Measurements from ENCODE around the gene FKBP11. TPM values are rescaled to one million over a fixed set of nuclear protein-coding genes. Genes with fewer than 3 reads are reported as not detected.

The FKBP11 gene
- total and polyA plus RNA-seq, 2 of the 13 experiments (the other 11 are each of a cell fraction or from before 2014, with no cell fraction given): 15.5 to 19.4 TPM

DNA sequence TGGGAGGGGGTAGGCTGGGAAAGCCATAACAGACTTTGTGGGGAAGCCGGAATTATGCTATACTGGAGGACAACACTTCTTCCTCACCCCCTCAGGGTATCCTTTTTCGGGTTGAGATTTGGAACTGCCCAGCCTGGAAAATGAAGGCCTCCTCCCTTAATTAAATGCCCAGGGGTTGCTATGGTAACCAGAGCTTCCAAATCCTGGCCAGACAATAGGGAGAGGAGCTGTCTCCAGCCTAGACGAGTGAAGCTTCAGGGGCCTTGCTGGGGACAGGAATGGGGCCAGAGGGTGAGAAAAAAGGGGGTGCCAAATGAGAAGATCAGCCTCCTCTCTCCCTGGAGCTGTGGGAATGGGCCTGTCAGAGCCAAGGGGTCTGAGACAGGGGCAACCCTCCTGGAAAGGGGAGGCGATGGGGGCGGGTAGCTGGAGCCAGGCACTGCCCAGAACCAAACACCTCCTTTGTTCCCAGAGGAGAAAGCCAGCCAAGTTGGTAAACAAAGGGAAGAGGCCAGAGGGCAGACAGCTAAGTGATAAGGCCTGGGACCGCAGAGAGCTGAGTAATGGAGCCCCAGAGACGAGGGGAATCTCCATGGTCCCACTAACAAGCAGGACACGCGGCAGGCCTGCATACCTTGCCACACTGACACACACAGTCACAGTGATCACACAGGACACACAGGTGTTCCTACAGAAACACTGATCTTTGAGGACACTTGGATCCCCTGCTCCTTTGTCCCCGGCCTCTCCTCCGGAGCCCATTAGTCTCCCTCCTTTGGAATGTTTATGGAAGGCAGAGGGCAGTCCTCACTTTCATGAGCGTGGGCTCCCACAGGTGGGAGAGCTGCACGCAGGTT lies 41.8 kb downstream of the FKBP11 start (continued):
- TF ChIP-seq HOMEZ (CRISPR knock-in tag; IDR thresholded peaks at IDR 0.05; ENCODE audit: low read depth) (no peak), ZNF143 (CRISPR knock-in tag; IDR thresholded peaks at IDR 0.05) (no peak), KDM3A (CRISPR knock-in tag; IDR thresholded peaks at IDR 0.05; ENCODE audit: low read depth) (no peak), SCMH1 (CRISPR knock-in tag; IDR thresholded peaks at IDR 0.05; ENCODE audit: borderline replicate concordance) (no peak), JDP2 (CRISPR knock-in tag; IDR thresholded peaks at IDR 0.05; ENCODE audit: borderline replicate concordance) (no peak), ZNF83 (CRISPR knock-in tag; IDR thresholded peaks at IDR 0.05; ENCODE audit: borderline replicate concordance) (no peak), TP53 (CRISPR knock-in tag; conservative IDR thresholded peaks at IDR 0.05) (no peak), ZNF451 (CRISPR knock-in tag; IDR thresholded peaks at IDR 0.05) (no peak), ZNF768 (CRISPR knock-in tag; IDR thresholded peaks at IDR 0.05) (no peak), ZNF788 (CRISPR knock-in tag; IDR thresholded peaks at IDR 0.05; ENCODE audit: borderline replicate concordance) (no peak), ZNF883 (CRISPR knock-in tag; IDR thresholded peaks at IDR 0.05; ENCODE audit: not compliant biosample characterization) (no peak), TRIM24 (CRISPR knock-in tag; IDR thresholded peaks at IDR 0.05) (no peak), IKZF5 (CRISPR knock-in tag; IDR thresholded peaks at IDR 0.05) (no peak), ZNF253 (CRISPR knock-in tag; IDR thresholded peaks at IDR 0.05; ENCODE audit: borderline replicate concordance) (no peak), MTF2 (CRISPR knock-in tag; IDR thresholded peaks at IDR 0.05; ENCODE audit: borderline replicate concordance) (no peak), HNRNPL (IDR thresholded peaks at IDR 0.05; ENCODE audit: low read depth, low read length) (0 out of 2 replicates have a peak, but pooled peaks have one; percentile 38), FOXO1 (CRISPR knock-in tag; IDR thresholded peaks at IDR 0.05) (peak; percentile 50; the same call in 1 of the 2 replicates), MEF2D (CRISPR knock-in tag; IDR thresholded peaks at IDR 0.05) (no peak), HOXA5 (CRISPR knock-in tag; IDR thresholded peaks at IDR 0.05) (no peak), NFATC3 (CRISPR knock-in tag; IDR thresholded peaks at IDR 0.05) (no peak), HOXA7 (CRISPR knock-in tag; IDR thresholded peaks at IDR 0.05) (no peak)
- TF ChIP-seq, protein P1, sequence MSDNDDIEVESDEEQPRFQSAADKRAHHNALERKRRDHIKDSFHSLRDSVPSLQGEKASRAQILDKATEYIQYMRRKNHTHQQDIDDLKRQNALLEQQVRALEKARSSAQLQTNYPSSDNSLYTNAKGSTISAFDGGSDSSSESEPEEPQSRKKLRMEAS (IDR thresholded peaks at IDR 0.05): peak; percentile 62; the same call in 1 of the 2 replicates
- TF ChIP-seq, protein P2, sequence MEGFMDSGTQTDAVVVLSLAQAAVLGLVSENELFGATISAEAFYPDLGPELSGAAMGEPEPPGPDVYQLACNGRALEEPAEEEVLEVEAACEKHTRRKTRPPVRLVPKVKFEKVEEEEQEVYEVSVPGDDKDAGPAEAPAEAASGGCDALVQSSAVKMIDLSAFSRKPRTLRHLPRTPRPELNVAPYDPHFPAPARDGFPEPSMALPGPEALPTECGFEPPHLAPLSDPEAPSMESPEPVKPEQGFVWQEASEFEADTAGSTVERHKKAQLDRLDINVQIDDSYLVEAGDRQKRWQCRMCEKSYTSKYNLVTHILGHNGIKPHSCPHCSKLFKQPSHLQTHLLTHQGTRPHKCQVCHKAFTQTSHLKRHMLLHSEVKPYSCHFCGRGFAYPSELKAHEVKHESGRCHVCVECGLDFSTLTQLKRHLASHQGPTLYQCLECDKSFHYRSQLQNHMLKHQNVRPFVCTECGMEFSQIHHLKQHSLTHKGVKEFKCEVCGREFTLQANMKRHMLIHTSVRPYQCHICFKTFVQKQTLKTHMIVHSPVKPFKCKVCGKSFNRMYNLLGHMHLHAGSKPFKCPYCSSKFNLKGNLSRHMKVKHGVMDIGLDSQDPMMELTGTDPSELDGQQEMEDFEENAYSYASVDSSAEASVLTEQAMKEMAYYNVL (CRISPR knock-in tag; IDR thresholded peaks at IDR 0.05; ENCODE audit: borderline replicate concordance): 0 out of 2 replicates have a peak, but pooled peaks have one; percentile 33
- TF ChIP-seq, protein P3, sequence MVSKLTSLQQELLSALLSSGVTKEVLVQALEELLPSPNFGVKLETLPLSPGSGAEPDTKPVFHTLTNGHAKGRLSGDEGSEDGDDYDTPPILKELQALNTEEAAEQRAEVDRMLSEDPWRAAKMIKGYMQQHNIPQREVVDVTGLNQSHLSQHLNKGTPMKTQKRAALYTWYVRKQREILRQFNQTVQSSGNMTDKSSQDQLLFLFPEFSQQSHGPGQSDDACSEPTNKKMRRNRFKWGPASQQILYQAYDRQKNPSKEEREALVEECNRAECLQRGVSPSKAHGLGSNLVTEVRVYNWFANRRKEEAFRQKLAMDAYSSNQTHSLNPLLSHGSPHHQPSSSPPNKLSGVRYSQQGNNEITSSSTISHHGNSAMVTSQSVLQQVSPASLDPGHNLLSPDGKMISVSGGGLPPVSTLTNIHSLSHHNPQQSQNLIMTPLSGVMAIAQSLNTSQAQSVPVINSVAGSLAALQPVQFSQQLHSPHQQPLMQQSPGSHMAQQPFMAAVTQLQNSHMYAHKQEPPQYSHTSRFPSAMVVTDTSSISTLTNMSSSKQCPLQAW (CRISPR knock-in tag; IDR thresholded peaks at IDR 0.05): peak; percentile 58; the same call in 1 of the 2 replicates
